AG04450 (cell line): Measurements from ENCODE around the gene FNBP1. TPM values are rescaled to one million over a fixed set of nuclear protein-coding genes. Genes with fewer than 3 reads are reported as not detected.

ENCODE experiments used
- CTCF ChIA-PET: fragments of 300-600, 350-600 bp; formaldehyde crosslinking; extraction: SDS; loops from one replicate; lab custom pipeline; 2022; ENCODE audit warnings: antibody characterized with exemption, inconsistent platforms; lab: Charles Lee
- POLR2A ChIA-PET: fragments of 350-600 bp; formaldehyde crosslinking; extraction: SDS; loops from one replicate; lab custom pipeline; 2021; ENCODE audit warnings: antibody characterized with exemption, inconsistent platforms; lab: Yijun Ruan, JAX
- DNase-seq: peaks from one replicate; pipeline ENCODE4 v3.0.0-alpha.2; 2011; ENCODE audit warnings: low read depth, low spot score
- H3K27ac ChIP-seq: one replicate; pipeline ENCODE4 v1.5.1; 2012; ENCODE audit warnings: low read depth, low read length, control low read depth
- H3K27me3 ChIP-seq: one replicate; pipeline ENCODE4 v1.6.0; 2012; ENCODE audit warnings: low read length; ENCODE audit not compliant: control insufficient read depth, insufficient read depth
- H3K4me3 ChIP-seq: 2 replicates; pipeline ENCODE4 v1.5.1; 2011; ENCODE audit warnings: mild to moderate bottlenecking, low read depth, low read length, control low read depth
- H3K9me3 ChIP-seq: 2 replicates; pipeline ENCODE4 v1.5.1; 2012; ENCODE audit warnings: low read length; ENCODE audit not compliant: control insufficient read depth, insufficient read depth
- polyA plus RNA-seq: library from polyadenylated mRNA; depleted of rRNA; stranded (reverse); fragments of >200 nt; gene quantifications from 2 replicates; pipeline ENCODE4 v1.2.3, GENCODE V29; 2011
- TF ChIP-seq, protein P1 (sequence below): IDR thresholded peaks from 2 replicates; pipeline ENCODE4 v1.5.1; 2011; ENCODE audit warnings: low read depth, low read length, control low read depth, inconsistent platforms

Gene FNBP1
- polyA plus RNA-seq, 1 experiment: 22.3 TPM

DNA sequence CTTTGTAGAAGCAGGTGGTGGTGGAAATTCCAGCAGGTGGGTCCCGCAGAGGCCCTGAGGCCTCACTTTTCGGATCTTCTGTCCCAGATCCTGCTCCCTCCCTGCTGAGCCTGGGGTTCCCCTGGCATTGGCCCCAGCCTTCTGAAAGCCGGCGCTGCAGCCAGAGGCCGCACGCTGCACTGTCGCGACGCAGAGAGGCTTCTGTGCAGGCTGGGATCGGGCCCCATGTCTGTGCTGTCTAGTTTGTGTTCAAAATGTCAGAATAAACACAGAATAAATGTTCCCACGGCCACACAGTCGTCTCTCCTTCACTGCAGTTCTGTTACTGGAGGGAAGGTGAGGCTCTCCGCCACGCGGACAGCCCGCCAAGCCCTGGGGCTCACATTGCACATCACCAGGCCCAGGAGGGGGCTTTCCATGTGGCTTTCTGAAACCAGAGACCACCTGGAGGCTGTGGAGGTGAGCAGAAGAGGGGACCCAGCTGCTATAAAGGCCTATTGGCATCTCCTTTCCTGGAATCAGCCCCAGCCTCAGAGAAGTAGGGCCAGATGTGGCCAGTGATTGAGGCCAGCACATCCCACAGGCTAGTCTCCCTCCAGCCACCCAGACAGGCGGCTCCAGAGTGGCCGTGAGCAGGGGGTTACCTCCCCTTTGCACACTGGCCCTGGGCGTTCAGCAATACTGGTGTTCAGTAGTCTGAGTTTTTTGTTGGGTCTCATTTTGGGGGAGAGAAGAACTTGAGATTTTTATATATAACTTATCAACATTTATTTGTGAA lies 161.3 kb downstream of the FNBP1 start:
- CTCF ChIA-PET: no interaction called here
- H3K27ac ChIP-seq: no peak overlapping the region
- H3K4me3 ChIP-seq: no peak overlapping the region
- POLR2A ChIA-PET: no interaction called here
- no peaks in the 10 kb centered on the region; the same call in 1 of the 2 replicates for H3K9me3 ChIP-seq
- TF ChIP-seq, protein P1, sequence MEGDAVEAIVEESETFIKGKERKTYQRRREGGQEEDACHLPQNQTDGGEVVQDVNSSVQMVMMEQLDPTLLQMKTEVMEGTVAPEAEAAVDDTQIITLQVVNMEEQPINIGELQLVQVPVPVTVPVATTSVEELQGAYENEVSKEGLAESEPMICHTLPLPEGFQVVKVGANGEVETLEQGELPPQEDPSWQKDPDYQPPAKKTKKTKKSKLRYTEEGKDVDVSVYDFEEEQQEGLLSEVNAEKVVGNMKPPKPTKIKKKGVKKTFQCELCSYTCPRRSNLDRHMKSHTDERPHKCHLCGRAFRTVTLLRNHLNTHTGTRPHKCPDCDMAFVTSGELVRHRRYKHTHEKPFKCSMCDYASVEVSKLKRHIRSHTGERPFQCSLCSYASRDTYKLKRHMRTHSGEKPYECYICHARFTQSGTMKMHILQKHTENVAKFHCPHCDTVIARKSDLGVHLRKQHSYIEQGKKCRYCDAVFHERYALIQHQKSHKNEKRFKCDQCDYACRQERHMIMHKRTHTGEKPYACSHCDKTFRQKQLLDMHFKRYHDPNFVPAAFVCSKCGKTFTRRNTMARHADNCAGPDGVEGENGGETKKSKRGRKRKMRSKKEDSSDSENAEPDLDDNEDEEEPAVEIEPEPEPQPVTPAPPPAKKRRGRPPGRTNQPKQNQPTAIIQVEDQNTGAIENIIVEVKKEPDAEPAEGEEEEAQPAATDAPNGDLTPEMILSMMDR: no peak
- no peak for DNase-seq
- no peaks in the 10 kb centered on the region for H3K27me3 ChIP-seq

DNA sequence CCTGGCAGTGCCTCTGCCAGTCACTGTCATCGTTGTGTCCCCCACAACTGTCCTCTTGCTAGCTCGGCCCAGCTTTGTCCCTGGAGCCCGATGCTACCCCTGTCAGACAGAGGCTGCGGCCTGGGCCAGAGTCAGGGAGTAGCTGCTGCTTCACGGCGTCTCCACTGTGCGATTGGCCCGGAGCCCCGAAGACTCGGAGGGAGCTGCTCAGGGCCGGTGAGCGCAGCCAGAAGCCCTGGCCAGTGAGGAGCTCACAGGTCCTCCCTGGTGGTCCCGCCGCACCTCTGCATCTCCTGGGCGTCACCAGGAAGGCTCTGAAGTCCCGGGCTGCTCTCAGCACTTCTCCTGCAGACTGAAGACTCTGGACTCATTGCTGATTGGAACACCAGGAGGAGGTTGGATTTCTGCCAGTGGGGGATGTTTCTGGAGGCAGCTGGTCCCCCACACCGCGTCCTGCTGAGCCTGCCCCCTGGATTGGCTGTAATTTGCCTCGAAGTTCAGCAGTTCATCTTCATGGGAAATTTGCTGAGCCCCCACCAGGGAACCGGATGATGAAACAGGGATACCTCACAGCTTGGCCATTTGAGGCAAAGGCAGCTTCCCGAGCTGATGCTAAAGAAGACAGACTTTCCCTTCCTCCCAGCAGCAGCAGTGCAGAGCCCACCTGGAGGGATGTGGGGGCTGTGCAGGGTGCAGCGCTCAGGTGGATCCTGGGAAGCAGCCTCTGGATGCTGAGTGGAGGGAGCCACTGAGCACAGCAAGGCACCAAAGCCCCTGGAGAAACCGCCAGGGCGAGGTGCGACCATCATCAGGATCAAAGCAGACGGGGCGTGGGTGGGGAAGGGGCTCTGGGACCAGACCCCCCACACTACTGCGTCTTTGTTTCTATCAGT lies 162.1 kb downstream of the FNBP1 start:
- Histone ChIP-seq H3K4me3 (no peak overlapping the region), H3K27me3 (no peaks in the 10 kb centered on the region), H3K27ac (no peak overlapping the region), H3K9me3 (no peaks in the 10 kb centered on the region; the same call in 1 of the 2 replicates)
- POLR2A ChIA-PET: no interaction called here
- TF ChIP-seq, protein P1: no peak
- CTCF ChIA-PET: no interaction called here
- DNase-seq: no peak

GRCh38 chr9:129879991-129880653 lies 162.9 kb downstream of the FNBP1 start:
- no peaks in the 10 kb centered on the region for H3K27me3 ChIP-seq
- no peak overlapping the region for H3K4me3 ChIP-seq
- CTCF ChIA-PET: no interaction called here
- TF ChIP-seq, protein P1: no peak
- DNase-seq: no peak
- POLR2A ChIA-PET: no interaction called here
- H3K27ac ChIP-seq: no peak overlapping the region
- no peaks in the 10 kb centered on the region; the same call in 1 of the 2 replicates for H3K9me3 ChIP-seq

- CTCF ChIA-PET: no interaction called here
Measured at GRCh38 chr9:129879103-129879699, 163.8 kb downstream of the FNBP1 start.

More at GRCh38 chr9:129879103-129879699, 163.8 kb downstream of the FNBP1 start:
- Histone ChIP-seq H3K4me3 (no peak overlapping the region), H3K27me3 (no peaks in the 10 kb centered on the region), H3K9me3 (no peaks in the 10 kb centered on the region; the same call in 1 of the 2 replicates), H3K27ac (no peak overlapping the region)
- no peak for DNase-seq
- POLR2A ChIA-PET: no interaction called here
- TF ChIP-seq, protein P1: no peak
